CD1c-positive myeloid dendritic cell (primary cell): Measurements from ENCODE around the gene TNS2.
"Not testable (repeated sequence)": the region's sequence is repeated elsewhere in the genome, so short reads cannot be mapped to it uniquely, and the experiment has no call there.

Experiments
- DNase-seq: peaks from one replicate; pipeline ENCODE4 v3.0.0-alpha.2; 2016; ENCODE audit errors: extremely low spot score

TNS2 gene

DNA sequence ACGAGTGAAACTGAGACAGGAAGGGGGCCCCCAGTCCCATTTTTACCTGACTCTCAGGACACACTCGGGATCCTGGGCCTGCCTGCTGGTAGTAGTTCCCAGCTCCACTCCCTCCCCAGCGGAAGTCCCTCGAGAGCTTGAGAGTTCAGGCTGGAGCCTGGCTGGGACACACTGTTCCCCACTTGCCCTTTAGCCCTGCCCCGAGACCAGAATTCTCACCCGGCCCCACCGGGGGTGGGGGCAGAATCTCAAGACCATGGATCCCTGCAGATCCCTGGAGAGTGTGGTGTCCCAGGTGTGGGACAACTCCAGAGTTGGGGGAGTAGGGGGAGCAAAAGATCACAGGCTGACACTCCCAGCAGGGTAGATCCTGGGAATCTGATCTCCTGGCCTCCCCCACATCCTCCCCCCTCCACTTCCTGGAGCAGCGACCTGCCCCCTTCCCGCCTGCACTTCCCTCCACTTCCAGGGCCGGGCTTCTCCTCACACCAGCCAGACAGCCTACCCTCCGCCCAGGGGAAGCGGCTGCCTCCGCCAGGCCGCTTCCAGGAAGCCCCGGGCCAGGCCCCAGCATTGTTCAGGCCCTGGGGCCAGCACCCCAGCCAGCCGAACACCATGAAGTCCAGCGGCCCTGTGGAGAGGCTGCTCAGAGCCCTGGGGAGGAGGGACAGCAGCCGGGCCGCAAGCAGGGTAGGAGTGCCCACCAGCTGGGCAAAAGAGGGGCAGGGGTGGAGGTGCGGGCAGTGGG is at the start of gene TNS2:
Gene TNS2, plus strand, starts transcription at position 495 of the 748 bp plus-strand sequence. Its CDS starts 121 bp downstream, at position 616.
- DNase-seq = peak; percentile 12

DNA sequence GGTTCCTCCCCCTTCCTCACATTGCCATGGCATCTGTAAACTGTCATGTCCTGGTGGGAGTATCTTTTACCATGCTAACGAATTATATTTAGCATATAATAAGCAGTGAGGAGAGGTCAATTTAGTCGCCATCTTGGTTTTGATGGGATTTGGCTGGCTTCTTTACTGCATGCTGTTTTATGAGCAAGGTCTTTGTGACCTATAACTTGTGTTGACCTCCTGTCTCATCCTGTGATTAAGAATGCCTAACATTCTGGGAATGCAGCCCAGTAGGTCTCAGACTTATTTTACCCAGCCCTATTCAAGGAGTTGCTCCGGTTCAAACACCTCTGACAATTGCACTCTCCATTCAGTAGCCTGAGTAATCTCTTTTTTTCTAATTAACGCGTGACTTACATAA is 45.7 kb upstream of the TNS2 start:
- no peak for DNase-seq

- no peak for DNase-seq
These were observed 45.3 kb upstream of the TNS2 start for GRCh38 chr12:53004582-53004981.

- DNase-seq = no peak
These were observed 44.5 kb upstream of the TNS2 start for GRCh38 chr12:53005215-53005985.

DNA sequence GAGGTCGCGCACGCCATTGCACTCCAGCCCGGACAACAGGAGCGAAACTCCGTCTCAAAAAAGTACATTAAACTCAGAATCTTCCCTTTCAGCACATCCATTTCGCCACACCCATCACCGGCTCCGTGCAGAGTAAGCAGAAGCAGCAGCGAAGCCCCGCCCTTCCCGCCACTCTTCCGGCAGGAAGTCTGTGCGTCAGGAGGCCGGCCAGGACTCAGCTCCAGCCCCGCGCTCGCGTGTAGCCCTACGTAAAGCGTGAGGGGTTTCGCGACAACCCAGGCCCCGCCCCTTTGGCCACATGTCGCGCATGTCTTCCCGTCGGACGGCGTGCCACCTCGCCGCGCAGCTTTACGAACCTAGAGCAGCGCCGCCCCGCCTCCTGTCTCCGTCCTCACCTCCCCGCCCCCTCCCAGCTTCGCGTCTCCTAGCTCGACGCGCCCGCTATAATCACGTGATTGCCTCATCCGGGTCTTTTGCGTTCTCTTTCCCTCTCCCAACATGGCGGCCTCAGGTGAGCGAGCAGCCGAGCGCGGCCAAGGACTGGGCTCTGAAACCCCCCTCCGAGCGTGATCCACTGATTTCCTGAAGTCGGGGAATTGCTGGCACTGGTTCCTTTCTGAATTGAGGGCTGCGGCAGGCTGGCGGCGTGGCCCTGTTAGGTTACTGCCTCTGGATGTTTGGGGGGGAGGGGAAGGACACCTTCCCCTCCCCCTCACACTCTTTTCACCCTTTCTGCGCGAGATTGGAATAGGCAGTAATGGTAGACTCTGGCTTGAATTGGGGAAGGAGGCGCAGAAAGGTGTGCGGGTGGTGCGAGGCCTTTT is 43.7 kb upstream of the TNS2 start, which contains the start of gene EIF4B:
Gene EIF4B, plus strand, starts transcription at position 471 of the 824 bp plus-strand sequence. Its CDS starts 28 bp downstream, at position 499.
- peak; percentile 100 for DNase-seq

DNA sequence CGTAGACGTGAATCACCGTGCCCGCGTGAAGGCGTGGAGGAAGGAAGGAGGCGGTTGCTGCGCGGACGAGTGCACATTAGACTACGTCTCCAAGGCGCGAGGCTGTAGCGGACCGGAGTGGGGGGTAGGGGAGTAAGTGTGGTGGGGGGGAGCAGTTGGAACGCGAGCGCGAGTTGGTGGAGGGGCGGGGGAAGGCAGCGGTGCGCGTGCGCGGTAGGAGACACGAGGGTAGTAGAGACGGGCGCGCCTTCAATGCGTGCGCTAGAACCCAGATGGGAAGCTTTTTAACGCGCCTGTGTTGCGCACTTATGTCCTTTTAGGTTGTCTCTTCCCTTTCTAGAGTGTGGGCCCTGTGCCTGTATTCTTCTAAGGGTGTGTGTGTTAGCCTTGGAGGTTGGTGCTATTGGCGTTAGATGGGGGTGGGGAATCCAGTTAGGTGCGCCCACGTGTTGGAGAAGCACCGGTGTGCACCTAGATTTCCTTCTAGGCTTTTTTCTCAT is 43.0 kb upstream of the TNS2 start:
- peak; percentile 89 for DNase-seq

DNA sequence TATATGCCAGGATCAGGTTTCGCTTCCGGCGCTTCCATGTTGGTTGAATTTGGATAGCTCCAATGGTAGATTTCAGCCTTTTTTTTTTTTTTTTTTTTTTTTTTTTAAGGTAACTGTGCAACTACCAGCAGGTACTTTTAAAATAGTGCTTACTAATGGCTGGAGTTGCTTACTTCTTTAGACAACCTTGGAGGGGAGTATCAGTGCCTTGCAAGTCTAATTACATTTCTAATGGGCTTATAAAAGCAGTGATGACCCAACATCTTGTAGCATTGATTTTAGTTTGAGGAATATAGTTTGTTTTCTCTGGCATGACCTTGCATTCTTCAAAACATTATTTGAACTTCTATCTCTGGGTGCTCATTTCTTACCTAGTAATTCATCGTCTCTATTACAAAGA is 42.5 kb upstream of the TNS2 start:
- DNase-seq = no peak

GRCh38 chr12:53008760-53009159 is 41.1 kb upstream of the TNS2 start:
- DNase-seq = not testable (repeated sequence)

GRCh38 chr12:53010955-53011354 is 38.9 kb upstream of the TNS2 start:
- no peak for DNase-seq

DNA sequence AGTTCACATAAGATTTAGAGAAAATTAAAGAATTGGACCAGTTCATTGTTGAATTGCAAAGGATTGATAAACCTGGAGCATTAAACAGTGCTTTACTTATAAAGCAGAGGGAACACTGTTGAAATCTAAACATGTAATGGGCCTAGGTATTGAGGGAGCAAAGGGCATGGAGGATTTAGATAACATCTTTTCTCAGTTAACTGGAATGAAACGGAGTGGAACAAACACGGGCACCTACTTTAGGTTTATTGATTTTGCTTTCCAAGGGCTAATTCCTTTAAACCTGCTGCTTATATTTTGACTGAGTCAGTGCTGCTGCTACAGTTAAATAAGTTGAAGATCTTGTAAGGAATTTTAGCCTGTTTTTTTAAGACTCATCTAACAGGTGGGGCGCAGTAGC is 38.0 kb upstream of the TNS2 start:
- no peak for DNase-seq

DNA sequence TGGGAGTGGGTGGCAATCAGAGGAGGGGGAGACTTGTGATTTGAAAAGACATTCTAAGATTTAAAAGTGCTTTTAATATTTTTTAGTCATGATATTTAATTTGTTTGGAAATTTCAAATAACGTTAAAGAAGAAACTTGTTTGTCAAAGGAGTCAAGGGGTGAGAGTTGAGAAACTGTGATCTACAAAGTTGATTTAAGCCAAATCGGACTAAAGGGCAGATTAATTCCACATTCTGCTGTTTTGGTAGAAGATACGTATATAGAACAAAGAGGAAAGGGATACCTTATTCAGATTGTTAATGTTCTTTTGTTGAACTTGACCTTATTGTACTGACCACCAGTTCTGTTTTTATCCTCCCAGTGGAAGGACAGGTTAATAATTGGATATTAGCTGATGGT is 36.9 kb upstream of the TNS2 start:
- no peak for DNase-seq

DNA sequence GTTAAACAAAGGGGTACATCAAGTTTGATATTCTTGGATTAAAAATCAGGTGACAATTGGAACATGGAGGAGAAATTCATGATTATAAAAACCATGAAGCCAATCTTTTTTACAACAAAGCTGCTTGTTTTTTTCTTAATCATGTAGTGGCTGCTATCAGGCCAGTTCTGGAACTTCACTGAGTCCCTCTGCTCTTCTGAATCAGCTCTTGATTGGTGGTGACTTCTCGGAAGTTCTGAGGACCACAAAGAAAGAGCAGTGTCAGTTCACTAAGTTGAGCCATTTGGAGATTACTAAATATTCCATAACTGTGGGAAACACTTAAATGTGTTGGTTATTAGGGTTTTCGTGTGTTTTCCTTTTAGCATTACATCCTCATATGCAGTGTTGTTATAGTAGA is 35.2 kb upstream of the TNS2 start:
- no peak for DNase-seq

DNA sequence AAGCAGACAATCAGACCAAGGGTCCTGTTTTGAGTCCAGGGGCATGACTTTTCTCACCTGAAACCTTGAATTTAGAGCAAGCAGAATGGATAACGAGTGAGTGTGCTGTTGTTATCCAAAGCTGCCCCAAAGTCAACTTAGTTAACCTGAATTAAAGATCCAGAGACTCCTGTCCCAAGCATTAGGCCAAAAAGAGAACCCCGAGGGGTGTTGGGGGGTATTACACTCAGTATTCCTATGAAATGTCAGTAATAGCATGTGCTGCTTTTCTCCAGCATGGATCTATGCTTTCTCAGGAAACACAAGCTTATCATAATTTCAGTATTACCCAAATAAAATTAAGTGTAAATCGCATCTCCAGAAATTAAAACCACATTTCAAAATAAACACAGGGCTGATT is 24.6 kb upstream of the TNS2 start:
- DNase-seq = no peak

DNA sequence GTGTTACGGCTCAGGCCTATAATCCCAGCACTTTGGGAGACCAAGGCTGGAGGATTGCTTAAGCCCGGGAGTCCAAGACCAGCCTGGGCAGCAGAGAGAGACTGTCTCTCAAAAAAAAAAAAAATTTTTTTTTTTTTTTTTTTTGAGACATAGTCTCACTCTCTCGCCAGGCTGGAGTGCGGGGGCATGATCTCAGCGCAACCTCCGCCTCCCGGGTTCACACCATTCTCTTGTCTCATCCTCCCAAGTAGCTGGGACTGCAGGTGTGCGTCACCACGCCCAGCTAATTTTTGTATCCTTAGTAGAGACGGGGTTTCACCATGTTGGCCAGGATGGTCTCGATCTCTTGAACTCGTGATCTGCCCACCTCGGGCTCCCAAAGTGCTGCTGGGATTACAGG is 22.9 kb upstream of the TNS2 start:
- DNase-seq = not testable (repeated sequence)

DNA sequence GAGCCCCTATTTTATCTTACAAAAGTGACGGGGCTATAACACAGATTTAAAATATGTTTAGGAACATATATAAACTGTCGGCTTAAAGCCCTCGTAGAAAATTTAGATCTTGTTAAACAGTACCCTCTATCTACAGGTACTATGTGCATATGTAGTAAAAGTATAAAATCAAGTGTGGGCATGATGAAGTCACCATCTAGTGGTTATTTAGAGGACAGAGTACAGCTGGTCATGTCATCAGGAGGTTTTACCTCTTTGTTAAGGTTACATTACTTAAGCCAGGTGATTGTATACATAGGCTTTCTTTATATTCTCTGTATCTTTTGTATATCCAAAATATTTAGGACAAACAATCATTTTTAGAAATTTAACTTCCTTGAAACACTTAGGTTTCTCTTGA is 18.2 kb upstream of the TNS2 start:
- DNase-seq = no peak

- not testable (repeated sequence) for DNase-seq
These were observed 16.0 kb upstream of the TNS2 start for GRCh38 chr12:53033832-53034231.

DNA sequence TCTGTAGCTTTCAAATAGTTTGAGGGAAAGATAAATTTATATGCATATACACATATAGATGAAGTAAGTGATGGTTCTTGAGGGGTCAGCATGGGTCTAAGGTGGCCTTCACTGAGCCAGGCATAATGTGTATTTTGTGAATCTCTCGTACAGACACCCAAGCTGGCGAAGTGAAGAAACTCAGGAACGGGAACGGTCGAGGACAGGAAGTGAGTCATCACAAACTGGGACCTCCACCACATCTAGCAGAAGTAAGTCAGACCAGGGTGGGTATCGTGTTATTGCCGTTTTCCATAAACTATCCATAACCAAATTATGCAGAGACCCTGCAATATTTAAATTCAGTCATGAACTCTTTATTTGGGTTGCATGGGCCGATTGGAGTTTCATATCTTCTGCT is 15.4 kb upstream of the TNS2 start:
- no peak for DNase-seq

DNA sequence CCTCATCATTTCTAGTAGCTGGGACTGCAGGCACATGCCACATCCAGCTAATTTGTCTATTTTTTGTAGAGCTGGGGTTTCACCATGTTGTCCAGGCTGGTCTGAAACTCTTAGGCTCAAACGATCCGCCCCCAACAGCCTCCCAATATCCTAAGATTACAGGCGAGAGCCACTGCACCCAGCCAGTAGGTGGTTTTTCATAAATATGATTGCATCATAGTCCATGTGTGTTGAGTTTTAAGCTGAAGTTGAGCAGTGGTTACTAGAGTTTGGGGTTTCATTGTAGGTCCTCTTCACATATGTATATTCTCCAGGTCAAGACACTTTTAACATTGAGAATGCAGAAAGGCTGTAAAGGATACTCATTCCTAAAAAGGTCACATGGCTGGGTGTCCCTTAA is 13.1 kb upstream of the TNS2 start:
- DNase-seq = no peak

GRCh38 chr12:53039851-53040250 is 10.0 kb upstream of the TNS2 start:
- DNase-seq = no peak

DNA sequence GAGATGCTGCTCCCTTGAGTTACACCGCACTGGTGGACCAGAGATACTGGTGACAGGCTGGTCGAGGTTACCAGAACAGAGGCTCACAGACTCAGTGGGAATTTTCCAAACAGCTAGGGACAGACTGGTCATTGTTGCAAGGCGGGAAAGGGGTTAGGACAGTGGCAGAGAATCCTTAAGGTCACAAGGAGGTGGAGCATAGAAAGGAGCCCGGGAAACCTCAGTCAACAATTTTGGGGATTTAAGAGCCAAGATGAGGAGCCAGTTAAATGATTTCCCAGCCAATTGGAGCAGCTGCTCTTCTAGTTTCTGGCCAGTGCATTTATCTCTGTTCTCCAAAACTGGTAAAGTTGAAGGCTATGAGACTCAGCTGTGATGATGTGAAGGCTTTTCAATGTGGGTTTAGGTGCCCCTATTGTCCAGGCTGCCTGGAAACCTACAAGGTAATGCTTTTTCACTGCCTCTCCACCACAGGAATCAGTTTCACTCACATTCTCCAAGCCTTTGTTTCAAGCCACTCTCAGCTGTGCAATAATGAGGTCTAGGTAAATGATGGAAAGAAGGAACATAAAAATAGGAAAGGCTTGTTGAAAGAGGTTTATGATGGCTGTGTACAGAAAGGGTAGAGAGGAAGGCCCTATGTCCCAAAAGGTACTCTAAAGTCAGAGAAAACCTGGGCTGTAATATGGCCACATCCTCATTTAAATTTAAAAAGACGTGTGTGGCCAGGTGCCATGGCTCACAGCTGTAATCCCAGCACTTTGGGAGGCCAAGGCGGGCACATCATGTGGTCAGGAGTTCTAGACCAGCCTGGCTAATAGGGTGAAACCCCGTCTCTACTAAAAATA is 7.0 kb upstream of the TNS2 start:
- DNase-seq = no peak

DNA sequence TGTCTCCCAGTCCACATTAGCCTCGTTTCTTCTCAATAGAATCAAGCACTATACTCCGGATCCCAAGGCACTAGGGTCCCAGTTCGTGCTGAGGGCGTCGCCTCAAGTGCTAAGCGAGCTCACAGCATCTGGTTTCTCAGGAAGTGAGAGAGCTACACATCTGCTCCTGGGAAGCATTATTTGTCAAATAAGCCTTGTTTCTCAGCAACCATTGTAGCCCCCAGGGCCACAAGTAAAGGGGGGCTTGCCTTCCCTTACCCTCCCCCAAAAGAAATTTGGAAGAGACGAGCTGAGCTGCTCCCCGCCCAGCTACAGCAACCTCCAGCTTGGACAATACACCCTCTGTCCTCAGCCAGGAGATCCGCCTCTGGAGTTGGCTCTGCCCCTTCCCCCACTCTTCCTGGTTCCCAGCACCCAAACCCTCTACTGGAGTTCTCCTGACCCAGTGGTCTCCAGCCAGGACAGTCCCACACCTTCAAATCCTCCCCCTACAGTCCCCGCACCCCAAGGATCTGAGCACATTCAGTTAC is 5.7 kb upstream of the TNS2 start:
- no peak for DNase-seq
